ENCODE measurements around the gene GP2. TPM values are rescaled to one million over a fixed set of nuclear protein-coding genes. Genes with fewer than 3 reads are reported as not detected.

GP2 gene
- polyA plus RNA-seq, 3 donors = 1.1 to 11.7 (median 2.9) TPM

GRCh38 chr16:20310421-20311395, 16.6 kb downstream of the GP2 start:
- DNase-seq (ENCODE audit: extremely low read depth in 1 of 11, low read depth in 9 of 11, low spot score in 4 of 11) = no peak

- DNase-seq (ENCODE audit: extremely low read depth in 1 of 11, low read depth in 9 of 11, low spot score in 4 of 11) = no peak
Measured at GRCh38 chr16:20309786-20310185, 17.5 kb downstream of the GP2 start.

- no peak for DNase-seq (ENCODE audit: extremely low read depth in 1 of 11, low read depth in 9 of 11, low spot score in 4 of 11)
Measured at GRCh38 chr16:20308801-20309590, 18.3 kb downstream of the GP2 start.

- no peak for DNase-seq (ENCODE audit: extremely low read depth in 1 of 11, low read depth in 9 of 11, low spot score in 4 of 11)
Measured at GRCh38 chr16:20308266-20308665, 19.0 kb downstream of the GP2 start.

GRCh38 chr16:20307791-20308190, 19.5 kb downstream of the GP2 start:
- DNase-seq (ENCODE audit: extremely low read depth in 1 of 11, low read depth in 9 of 11, low spot score in 4 of 11) = no peak

GRCh38 chr16:20307240-20307671, 20.1 kb downstream of the GP2 start:
- no peak for DNase-seq (ENCODE audit: extremely low read depth in 1 of 11, low read depth in 9 of 11, low spot score in 4 of 11)

- DNase-seq (ENCODE audit: extremely low read depth in 1 of 11, low read depth in 9 of 11, low spot score in 4 of 11) = no peak
Measured at GRCh38 chr16:20306401-20306800, 20.9 kb downstream of the GP2 start.

- no peak for DNase-seq (ENCODE audit: extremely low read depth in 1 of 11, low read depth in 9 of 11, low spot score in 4 of 11)
Measured at GRCh38 chr16:20303012-20303411, 24.3 kb downstream of the GP2 start.

- DNase-seq (ENCODE audit: extremely low read depth in 1 of 11, low read depth in 9 of 11, low spot score in 4 of 11) = no peak
Measured at GRCh38 chr16:20302389-20302788, 24.9 kb downstream of the GP2 start.

- DNase-seq (ENCODE audit: extremely low read depth in 1 of 11, low read depth in 9 of 11, low spot score in 4 of 11) = no peak
Measured at GRCh38 chr16:20301840-20302239, 25.5 kb downstream of the GP2 start.

- peak; percentile 8 to 40 (median 28) for DNase-seq (ENCODE audit: extremely low read depth in 1 of 11, low read depth in 9 of 11, low spot score in 4 of 11)
Measured at GRCh38 chr16:20300312-20301097, 26.8 kb downstream of the GP2 start.

- no peak for DNase-seq (ENCODE audit: extremely low read depth in 1 of 11, low read depth in 9 of 11, low spot score in 4 of 11)
Measured at GRCh38 chr16:20298452-20298851, 28.9 kb downstream of the GP2 start.

GRCh38 chr16:20291208-20292206, 35.8 kb downstream of the GP2 start:
- DNase-seq (ENCODE audit: extremely low read depth in 1 of 11, low read depth in 9 of 11, low spot score in 4 of 11) = no peak

GRCh38 chr16:20289571-20289970, 37.7 kb downstream of the GP2 start:
- no peak for DNase-seq (ENCODE audit: extremely low read depth in 1 of 11, low read depth in 9 of 11, low spot score in 4 of 11)

- DNase-seq (ENCODE audit: extremely low read depth in 1 of 11, low read depth in 9 of 11, low spot score in 4 of 11) = no peak
Measured at GRCh38 chr16:20285993-20286499, 41.3 kb downstream of the GP2 start.

- no peak for DNase-seq (ENCODE audit: extremely low read depth in 1 of 11, low read depth in 9 of 11, low spot score in 4 of 11)
Measured at GRCh38 chr16:20280259-20280658, 47.1 kb downstream of the GP2 start.

- DNase-seq (ENCODE audit: extremely low read depth in 1 of 11, low read depth in 9 of 11, low spot score in 4 of 11) = peak in 1 of 11 donors; percentile 0
Measured at GRCh38 chr16:20271893-20272292, 55.4 kb downstream of the GP2 start.

- no peak for DNase-seq (ENCODE audit: extremely low read depth in 1 of 11, low read depth in 9 of 11, low spot score in 4 of 11)
Measured at GRCh38 chr16:20268409-20268808, 58.9 kb downstream of the GP2 start.
